Measurements from ENCODE around the gene FRAS1.

The FRAS1 gene

GRCh38 chr4:78032446-78032845 is 24.7 kb upstream of the FRAS1 start:
- H3K9ac ChIP-seq (ENCODE audit: low read depth, low read length) = no peak overlapping the region
- no peaks in the 10 kb centered on the region for H3K9me3 ChIP-seq (ENCODE audit: control insufficient read depth, insufficient read depth, low read length)
- no peak overlapping the region for H3K4me3 ChIP-seq (ENCODE audit: low read depth, low read length)

GRCh38 chr4:78032929-78033328 is 24.2 kb upstream of the FRAS1 start:
- Histone ChIP-seq H3K4me3 (ENCODE audit: low read depth, low read length) (no peak overlapping the region), H3K9me3 (ENCODE audit: control insufficient read depth, insufficient read depth, low read length) (no peaks in the 10 kb centered on the region), H3K36me3 (ENCODE audit: control insufficient read depth, insufficient read depth, low read length) (no peaks in the 10 kb centered on the region), H3K4me1 (ENCODE audit: control insufficient read depth, insufficient read depth, low read length) (no peaks in the 10 kb centered on the region), H3K27me3 (ENCODE audit: control insufficient read depth, insufficient read depth, low read length) (no peaks in the 10 kb centered on the region), H3K9ac (ENCODE audit: low read depth, low read length) (no peak overlapping the region)

More at GRCh38 chr4:78032446-78032845, 24.7 kb upstream of the FRAS1 start:
- Histone ChIP-seq H3K27me3 (ENCODE audit: control insufficient read depth, insufficient read depth, low read length) (no peaks in the 10 kb centered on the region), H3K36me3 (ENCODE audit: control insufficient read depth, insufficient read depth, low read length) (no peaks in the 10 kb centered on the region), H3K4me1 (ENCODE audit: control insufficient read depth, insufficient read depth, low read length) (no peaks in the 10 kb centered on the region)

DNA sequence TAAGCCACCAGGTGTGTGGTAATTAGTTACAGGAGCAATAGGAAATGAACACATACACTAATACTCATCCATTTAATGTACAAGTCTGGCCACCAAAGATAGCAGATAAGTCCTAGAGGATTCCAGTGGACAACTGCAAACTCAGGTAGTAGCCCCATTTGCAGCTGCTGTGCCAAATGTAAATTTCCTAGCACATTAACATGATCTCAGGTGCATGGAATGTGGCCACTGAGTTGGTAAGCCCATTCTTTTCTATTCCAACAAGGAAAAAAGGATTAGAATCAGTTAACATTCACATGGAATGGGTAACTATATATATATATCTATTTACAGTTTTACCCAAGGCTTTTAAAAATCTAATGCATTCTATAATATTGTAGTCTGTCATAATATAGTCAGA is 23.3 kb upstream of the FRAS1 start:
- Histone ChIP-seq H3K9me3 (ENCODE audit: control insufficient read depth, insufficient read depth, low read length) (no peaks in the 10 kb centered on the region), H3K4me3 (ENCODE audit: low read depth, low read length) (no peak overlapping the region), H3K36me3 (ENCODE audit: control insufficient read depth, insufficient read depth, low read length) (no peaks in the 10 kb centered on the region), H3K27me3 (ENCODE audit: control insufficient read depth, insufficient read depth, low read length) (no peaks in the 10 kb centered on the region), H3K9ac (ENCODE audit: low read depth, low read length) (no peak overlapping the region), H3K4me1 (ENCODE audit: control insufficient read depth, insufficient read depth, low read length) (no peaks in the 10 kb centered on the region)

DNA sequence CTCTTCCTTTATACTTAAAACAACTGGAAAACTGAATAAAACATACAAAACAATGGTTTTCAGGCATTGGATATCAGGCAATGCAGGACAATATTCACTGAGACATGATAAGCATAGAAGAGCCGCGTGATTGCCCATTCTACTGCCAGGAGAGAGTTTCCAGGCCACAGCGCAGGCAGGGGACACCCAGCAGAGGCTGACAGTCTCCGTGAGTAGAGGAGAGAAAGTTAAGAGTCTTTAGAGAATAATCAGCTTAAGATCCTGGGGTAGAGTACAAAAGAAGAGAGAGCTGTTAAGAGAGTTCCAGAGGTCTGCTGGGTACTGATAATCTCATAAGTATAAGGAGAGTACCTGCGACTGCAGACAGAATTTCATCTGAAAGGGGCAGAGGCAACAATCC is 18.4 kb upstream of the FRAS1 start:
- H3K36me3 ChIP-seq (ENCODE audit: control insufficient read depth, insufficient read depth, low read length) = no peaks in the 10 kb centered on the region
- no peak overlapping the region for H3K4me3 ChIP-seq (ENCODE audit: low read depth, low read length)
- no peak overlapping the region for H3K9ac ChIP-seq (ENCODE audit: low read depth, low read length)
- no peaks in the 10 kb centered on the region for H3K9me3 ChIP-seq (ENCODE audit: control insufficient read depth, insufficient read depth, low read length)
- H3K4me1 ChIP-seq (ENCODE audit: control insufficient read depth, insufficient read depth, low read length) = no peaks in the 10 kb centered on the region
- H3K27me3 ChIP-seq (ENCODE audit: control insufficient read depth, insufficient read depth, low read length) = no peaks in the 10 kb centered on the region

- Histone ChIP-seq H3K9ac (ENCODE audit: low read depth, low read length) (no peak overlapping the region), H3K4me1 (ENCODE audit: control insufficient read depth, insufficient read depth, low read length) (no peaks in the 10 kb centered on the region), H3K4me3 (ENCODE audit: low read depth, low read length) (no peak overlapping the region), H3K27me3 (ENCODE audit: control insufficient read depth, insufficient read depth, low read length) (no peaks in the 10 kb centered on the region), H3K9me3 (ENCODE audit: control insufficient read depth, insufficient read depth, low read length) (no peaks in the 10 kb centered on the region), H3K36me3 (ENCODE audit: control insufficient read depth, insufficient read depth, low read length) (no peaks in the 10 kb centered on the region)
Observed at GRCh38 chr4:78039678-78040077, 17.4 kb upstream of the FRAS1 start.

- Histone ChIP-seq H3K36me3 (ENCODE audit: control insufficient read depth, insufficient read depth, low read length) (no peaks in the 10 kb centered on the region), H3K9me3 (ENCODE audit: control insufficient read depth, insufficient read depth, low read length) (no peaks in the 10 kb centered on the region), H3K4me1 (ENCODE audit: control insufficient read depth, insufficient read depth, low read length) (no peaks in the 10 kb centered on the region), H3K9ac (ENCODE audit: low read depth, low read length) (no peak overlapping the region), H3K27me3 (ENCODE audit: control insufficient read depth, insufficient read depth, low read length) (no peaks in the 10 kb centered on the region), H3K4me3 (ENCODE audit: low read depth, low read length) (no peak overlapping the region)
Observed at GRCh38 chr4:78040431-78040830, 16.7 kb upstream of the FRAS1 start.

DNA sequence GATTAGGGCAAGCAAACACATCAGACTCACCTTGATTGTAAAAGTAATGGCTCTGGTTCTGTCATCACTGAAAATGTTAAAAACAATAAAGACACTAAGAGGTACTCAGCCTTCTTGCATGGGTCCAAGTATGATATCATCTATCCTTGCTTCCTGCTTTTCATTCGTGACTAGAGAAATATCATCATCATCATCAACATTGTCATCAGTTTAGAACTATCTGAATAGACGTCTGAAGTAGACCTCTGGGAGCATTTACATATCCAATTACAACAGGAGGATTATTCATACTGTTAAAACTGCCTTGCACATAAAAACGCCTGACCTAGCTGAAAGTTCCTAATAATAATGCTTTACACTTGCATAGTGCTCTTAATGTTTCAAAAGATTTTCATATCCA is 9.8 kb upstream of the FRAS1 start:
- Histone ChIP-seq H3K36me3 (ENCODE audit: control insufficient read depth, insufficient read depth, low read length) (no peaks in the 10 kb centered on the region), H3K9ac (ENCODE audit: low read depth, low read length) (no peak overlapping the region), H3K9me3 (ENCODE audit: control insufficient read depth, insufficient read depth, low read length) (no peaks in the 10 kb centered on the region), H3K4me1 (ENCODE audit: control insufficient read depth, insufficient read depth, low read length) (no peaks in the 10 kb centered on the region), H3K4me3 (ENCODE audit: low read depth, low read length) (no peak overlapping the region), H3K27me3 (ENCODE audit: control insufficient read depth, insufficient read depth, low read length) (no peaks in the 10 kb centered on the region)

DNA sequence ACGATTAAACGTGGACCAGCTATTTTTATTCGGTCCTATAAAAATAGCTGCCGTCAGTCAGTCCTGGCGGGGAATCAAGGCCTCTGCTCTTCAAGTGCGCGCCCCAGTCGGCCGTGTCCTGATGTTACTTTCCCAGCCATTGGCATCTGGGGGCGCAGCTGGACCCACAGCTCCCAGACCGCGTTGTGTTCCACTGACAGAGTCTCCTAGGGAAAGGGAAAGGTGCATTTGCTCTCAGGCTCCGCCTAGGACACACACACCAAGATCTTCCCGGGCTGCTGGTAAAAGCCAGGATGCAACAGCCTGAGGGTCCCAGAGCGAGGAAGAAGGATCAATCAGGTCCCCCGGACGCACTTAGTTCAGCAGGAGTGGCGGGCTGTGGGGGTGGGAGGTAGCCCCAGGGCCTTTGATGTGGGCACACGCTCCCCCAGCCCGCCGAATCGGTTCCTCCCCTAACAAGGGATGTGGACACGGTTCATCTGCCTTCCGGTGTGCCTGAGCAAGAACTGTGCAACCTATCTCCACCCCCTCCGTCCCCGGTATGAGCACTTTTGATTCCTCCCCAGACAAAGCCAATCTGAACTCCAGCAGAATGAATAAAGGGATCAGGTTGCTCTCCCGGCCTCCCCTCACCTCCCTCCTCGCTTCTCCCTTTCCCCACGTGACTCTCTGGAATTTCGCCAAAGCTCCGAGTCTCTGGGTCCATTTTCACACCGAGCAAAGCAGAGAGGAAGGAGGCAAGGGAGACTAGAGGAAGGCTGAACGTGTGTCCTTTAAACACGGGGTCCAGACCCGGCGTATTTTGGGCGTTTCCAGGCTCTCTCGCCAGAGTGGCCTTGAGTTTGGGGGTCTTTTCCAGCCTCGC is 626 bp upstream of the FRAS1 start:
- Histone ChIP-seq H3K4me3 (ENCODE audit: low read depth, low read length) (peak overlapping the region; percentile 95), H3K4me1 (ENCODE audit: control insufficient read depth, insufficient read depth, low read length) (peaks cover 10% of the 10 kb centered on the region), H3K9me3 (ENCODE audit: control insufficient read depth, insufficient read depth, low read length) (no peaks in the 10 kb centered on the region), H3K9ac (ENCODE audit: low read depth, low read length) (peak overlapping the region; percentile 91), H3K27me3 (ENCODE audit: control insufficient read depth, insufficient read depth, low read length) (peaks cover 4% of the 10 kb centered on the region), H3K36me3 (ENCODE audit: control insufficient read depth, insufficient read depth, low read length) (no peaks in the 10 kb centered on the region)

GRCh38 chr4:78057600-78058550 is 752 bp downstream of the FRAS1 start:
- H3K9ac ChIP-seq (ENCODE audit: low read depth, low read length) = peak overlapping the region; percentile 91
- H3K27me3 ChIP-seq (ENCODE audit: control insufficient read depth, insufficient read depth, low read length) = peaks cover 4% of the 10 kb centered on the region
- no peaks in the 10 kb centered on the region for H3K9me3 ChIP-seq (ENCODE audit: control insufficient read depth, insufficient read depth, low read length)
- no peaks in the 10 kb centered on the region for H3K36me3 ChIP-seq (ENCODE audit: control insufficient read depth, insufficient read depth, low read length)
- H3K4me3 ChIP-seq (ENCODE audit: low read depth, low read length) = peak overlapping the region; percentile 95
- peaks cover 10% of the 10 kb centered on the region for H3K4me1 ChIP-seq (ENCODE audit: control insufficient read depth, insufficient read depth, low read length)

GRCh38 chr4:78058591-78059523 is 1.7 kb downstream of the FRAS1 start:
- peak overlapping the region; percentile 95 for H3K4me3 ChIP-seq (ENCODE audit: low read depth, low read length)

GRCh38 chr4:78059524-78059889 is 2.4 kb downstream of the FRAS1 start:
- Histone ChIP-seq H3K36me3 (ENCODE audit: control insufficient read depth, insufficient read depth, low read length) (no peaks in the 10 kb centered on the region), H3K4me3 (ENCODE audit: low read depth, low read length) (peak overlapping the region; percentile 95), H3K27me3 (ENCODE audit: control insufficient read depth, insufficient read depth, low read length) (peaks cover 4% of the 10 kb centered on the region), H3K9ac (ENCODE audit: low read depth, low read length) (no peak overlapping the region), H3K9me3 (ENCODE audit: control insufficient read depth, insufficient read depth, low read length) (no peaks in the 10 kb centered on the region), H3K4me1 (ENCODE audit: control insufficient read depth, insufficient read depth, low read length) (peaks cover 10% of the 10 kb centered on the region)

More at GRCh38 chr4:78058591-78059523, 1.7 kb downstream of the FRAS1 start:
- Histone ChIP-seq H3K9ac (ENCODE audit: low read depth, low read length) (peak overlapping the region; percentile 91), H3K36me3 (ENCODE audit: control insufficient read depth, insufficient read depth, low read length) (no peaks in the 10 kb centered on the region), H3K9me3 (ENCODE audit: control insufficient read depth, insufficient read depth, low read length) (no peaks in the 10 kb centered on the region), H3K27me3 (ENCODE audit: control insufficient read depth, insufficient read depth, low read length) (peaks cover 4% of the 10 kb centered on the region), H3K4me1 (ENCODE audit: control insufficient read depth, insufficient read depth, low read length) (peaks cover 10% of the 10 kb centered on the region)
